IPS-20b (cell line): Measurements from ENCODE around the gene FXYD4.

Experiments used
- H3K27ac ChIP-seq: one replicate; pipeline ENCODE4 v1.5.1; 2013; ENCODE audit warnings: low read length
- H3K27me3 ChIP-seq: 2 replicates; pipeline ENCODE4 v1.6.1; 2013; ENCODE audit warnings: mild to moderate bottlenecking, low read length, inconsistent platforms; ENCODE audit not compliant: insufficient read depth
- H3K36me3 ChIP-seq: 2 replicates; pipeline ENCODE4 v1.6.1; 2013; ENCODE audit warnings: low read depth, mild to moderate bottlenecking, inconsistent platforms, low read length, moderate library complexity; ENCODE audit not compliant: insufficient read depth
- H3K4me1 ChIP-seq: 2 replicates; pipeline ENCODE4 v1.6.1; 2013; ENCODE audit warnings: mild to moderate bottlenecking, control low read depth, inconsistent platforms, low read length, moderate library complexity; ENCODE audit not compliant: insufficient read depth
- H3K4me3 ChIP-seq: 2 replicates; pipeline ENCODE4 v1.5.1; 2013; ENCODE audit warnings: mild to moderate bottlenecking, low read length, inconsistent platforms
- H3K9ac ChIP-seq: 2 replicates; pipeline ENCODE4 v1.6.1; 2013; ENCODE audit warnings: low read depth, mild to moderate bottlenecking, inconsistent platforms, low read length, moderate library complexity
- H3K9me3 ChIP-seq: 2 replicates; pipeline ENCODE4 v1.6.1; 2013; ENCODE audit warnings: mild to moderate bottlenecking, low read depth, low read length, inconsistent platforms; ENCODE audit not compliant: insufficient read depth

FXYD4 gene

DNA sequence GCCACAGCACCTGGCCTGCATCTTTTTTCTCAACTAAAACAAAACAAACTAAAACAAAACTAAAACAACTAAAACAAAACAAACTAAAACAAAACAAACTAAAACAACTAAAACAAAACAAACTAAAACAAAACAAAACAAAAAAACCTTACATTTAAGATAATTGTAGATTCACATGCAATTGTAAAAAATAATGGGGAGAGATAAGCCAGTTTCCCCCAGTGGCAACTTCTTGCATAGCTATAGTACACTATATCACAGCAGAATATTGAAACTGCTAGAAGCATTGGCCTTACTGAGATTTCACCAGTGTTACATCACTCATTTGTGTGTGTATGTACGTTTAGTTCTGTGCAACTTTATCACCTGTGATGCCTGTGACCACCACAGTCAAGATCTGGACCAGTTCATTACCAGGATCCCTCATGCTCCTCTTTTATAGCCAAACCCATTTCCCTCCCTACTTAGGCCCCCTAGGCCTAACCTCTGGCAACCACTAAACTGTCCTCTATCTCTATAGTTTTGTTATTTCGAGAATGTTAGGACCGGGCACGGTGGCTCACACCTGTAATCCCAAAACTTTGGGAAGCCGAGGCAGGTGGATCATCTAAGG, 9.3 kb downstream of the FXYD4 start:
- peaks cover 6% of the 10 kb centered on the region for H3K36me3 ChIP-seq
- peaks cover 4% of the 10 kb centered on the region; the same call in 1 of the 2 replicates for H3K4me1 ChIP-seq
- no peak overlapping the region for H3K27ac ChIP-seq
- H3K9me3 ChIP-seq = no peaks in the 10 kb centered on the region
- H3K27me3 ChIP-seq = no peaks in the 10 kb centered on the region
- no peak overlapping the region for H3K9ac ChIP-seq
- no peak overlapping the region for H3K4me3 ChIP-seq

DNA sequence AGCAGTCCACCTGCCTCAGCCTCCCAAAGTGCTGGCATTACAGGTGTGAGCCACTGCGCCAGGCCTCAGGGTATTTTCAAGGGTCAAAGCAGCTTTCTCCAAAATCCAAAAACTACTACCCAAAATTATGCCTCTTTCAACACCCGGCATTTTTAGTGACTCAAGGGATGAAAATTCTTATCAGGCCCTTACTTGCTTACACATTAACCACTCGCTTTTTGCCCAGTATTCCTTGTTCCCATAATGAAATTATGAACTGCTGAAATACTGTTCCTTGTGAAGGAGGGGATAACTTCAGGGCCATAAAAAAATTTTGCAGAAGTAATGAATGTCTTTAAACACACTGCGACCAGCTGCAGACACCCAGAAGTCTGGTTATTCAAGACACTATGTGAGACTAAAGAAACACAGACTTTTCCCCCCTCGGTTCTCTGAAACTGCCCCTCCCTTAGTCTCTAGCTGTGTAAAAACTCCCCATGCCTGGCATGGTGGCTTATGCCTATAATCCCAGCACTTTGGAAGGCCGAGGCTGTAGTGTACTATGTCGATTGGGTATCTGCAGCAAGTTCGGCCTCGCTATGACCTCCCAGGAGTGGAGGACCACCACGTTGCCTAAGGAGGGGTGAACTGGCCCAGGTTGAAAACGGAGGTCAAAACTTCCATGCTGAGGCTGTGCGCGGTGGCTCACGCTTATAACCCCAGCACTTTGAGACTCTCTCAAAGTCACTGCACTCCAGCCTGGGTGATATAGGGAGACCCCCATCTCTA, 12.0 kb downstream of the FXYD4 start:
- Histone ChIP-seq H3K4me3 (no peak overlapping the region), H3K36me3 (peaks cover 32% of the 10 kb centered on the region), H3K27me3 (no peaks in the 10 kb centered on the region), H3K9ac (no peak overlapping the region), H3K9me3 (no peaks in the 10 kb centered on the region), H3K27ac (no peak overlapping the region), H3K4me1 (no peaks in the 10 kb centered on the region)

DNA sequence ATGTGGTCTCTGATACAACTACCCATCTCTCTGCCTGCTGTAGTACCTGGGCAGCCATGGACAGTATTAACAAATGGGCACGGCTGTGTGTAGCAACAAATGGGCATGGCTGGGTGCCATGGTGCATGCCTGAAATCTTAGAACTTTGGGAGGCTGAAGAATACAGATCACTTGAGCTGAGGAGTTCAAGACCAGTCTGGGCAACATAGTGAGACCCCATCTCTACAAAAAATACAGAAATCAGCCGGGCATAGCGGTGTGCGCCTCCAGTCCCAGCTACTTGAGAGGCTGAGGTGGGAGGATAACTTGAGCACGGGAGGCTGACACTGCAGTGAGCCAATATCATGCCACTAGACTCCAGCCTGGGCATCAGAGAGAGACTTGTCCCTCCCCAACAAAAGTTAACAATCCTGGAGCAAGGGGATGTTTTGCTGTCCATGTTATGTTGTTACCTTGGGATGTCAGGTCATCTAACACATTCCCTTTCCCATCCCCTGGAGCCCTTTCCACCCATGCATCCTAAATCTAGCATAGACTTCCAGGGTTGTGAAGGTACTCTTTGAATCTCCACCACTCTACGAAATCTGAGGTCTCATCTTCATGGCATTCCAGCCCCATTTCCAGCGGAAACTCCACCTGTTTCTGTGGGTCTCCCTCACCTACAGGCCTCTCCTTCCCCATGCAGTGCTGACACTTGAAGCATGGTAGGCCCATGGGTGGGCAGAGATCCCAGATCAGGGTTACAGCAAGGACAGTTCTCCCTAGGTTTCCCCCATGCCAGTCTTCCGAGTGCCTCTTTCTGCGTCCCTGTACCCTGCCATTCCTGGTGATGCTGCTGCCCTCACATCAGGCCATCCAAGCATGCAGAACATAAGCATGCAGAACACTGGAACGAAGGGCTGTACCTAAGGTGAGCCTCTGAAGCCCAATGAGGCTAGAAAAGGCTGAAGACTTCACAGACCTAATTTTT, 13.1 kb downstream of the FXYD4 start:
- Histone ChIP-seq H3K27me3 (no peaks in the 10 kb centered on the region), H3K4me3 (no peak overlapping the region), H3K4me1 (no peaks in the 10 kb centered on the region), H3K9me3 (no peaks in the 10 kb centered on the region), H3K36me3 (peaks cover 44% of the 10 kb centered on the region), H3K9ac (no peak overlapping the region), H3K27ac (no peak overlapping the region)

DNA sequence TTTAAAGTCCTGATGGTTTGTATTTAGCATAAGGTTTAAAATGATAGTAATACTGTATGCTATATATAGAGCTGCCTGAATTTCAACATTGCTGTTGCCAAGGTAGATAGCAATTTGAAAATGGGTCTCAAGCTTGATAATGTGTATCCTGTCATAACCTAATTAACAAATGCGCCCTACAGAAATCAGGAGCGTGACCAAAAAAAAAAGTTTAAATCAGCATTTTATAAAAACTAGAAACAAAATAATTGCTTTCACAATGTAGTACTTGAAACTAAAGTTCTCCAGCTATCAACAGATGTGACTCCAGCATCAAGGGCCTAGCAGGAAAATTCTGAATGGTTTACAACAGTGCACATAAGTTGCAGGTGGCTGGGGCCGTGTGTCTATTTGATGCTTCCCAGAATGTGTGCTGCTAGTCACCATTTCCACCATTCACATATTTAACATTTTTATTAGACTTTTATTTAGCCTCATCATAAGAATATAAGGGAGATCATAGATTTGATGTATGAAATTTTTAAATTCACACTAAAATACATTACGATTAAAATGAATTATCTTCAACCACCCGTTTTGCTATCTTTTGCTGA, 14.1 kb downstream of the FXYD4 start:
- H3K27ac ChIP-seq = no peak overlapping the region
- H3K4me3 ChIP-seq = no peak overlapping the region
- H3K27me3 ChIP-seq = no peaks in the 10 kb centered on the region
- H3K4me1 ChIP-seq = no peaks in the 10 kb centered on the region
- H3K9ac ChIP-seq = no peak overlapping the region
- H3K9me3 ChIP-seq = no peaks in the 10 kb centered on the region
- H3K36me3 ChIP-seq = peaks cover 54% of the 10 kb centered on the region

DNA sequence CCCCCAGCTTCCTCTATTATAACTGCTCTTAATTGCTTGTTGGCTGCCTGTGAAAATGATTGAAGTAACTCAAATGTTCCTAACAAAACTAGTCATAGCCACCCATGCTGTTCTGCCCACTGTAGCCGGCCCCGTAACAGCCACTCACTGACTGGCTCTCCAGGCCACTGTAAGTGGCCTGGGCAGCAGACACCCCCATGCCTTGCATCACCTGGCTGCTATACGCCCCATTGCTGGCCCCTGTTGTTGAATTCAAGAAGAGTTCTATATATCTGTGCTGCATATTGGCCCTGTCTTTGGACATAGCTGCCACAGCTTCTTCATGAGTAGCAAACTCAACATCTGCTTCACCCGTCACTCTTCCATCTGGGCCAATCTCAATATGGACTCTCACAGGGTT, 15.1 kb downstream of the FXYD4 start:
- Histone ChIP-seq H3K36me3 (peaks cover 64% of the 10 kb centered on the region), H3K27ac (no peak overlapping the region), H3K4me1 (no peaks in the 10 kb centered on the region), H3K9ac (no peak overlapping the region), H3K4me3 (no peak overlapping the region), H3K27me3 (no peaks in the 10 kb centered on the region), H3K9me3 (no peaks in the 10 kb centered on the region)

DNA sequence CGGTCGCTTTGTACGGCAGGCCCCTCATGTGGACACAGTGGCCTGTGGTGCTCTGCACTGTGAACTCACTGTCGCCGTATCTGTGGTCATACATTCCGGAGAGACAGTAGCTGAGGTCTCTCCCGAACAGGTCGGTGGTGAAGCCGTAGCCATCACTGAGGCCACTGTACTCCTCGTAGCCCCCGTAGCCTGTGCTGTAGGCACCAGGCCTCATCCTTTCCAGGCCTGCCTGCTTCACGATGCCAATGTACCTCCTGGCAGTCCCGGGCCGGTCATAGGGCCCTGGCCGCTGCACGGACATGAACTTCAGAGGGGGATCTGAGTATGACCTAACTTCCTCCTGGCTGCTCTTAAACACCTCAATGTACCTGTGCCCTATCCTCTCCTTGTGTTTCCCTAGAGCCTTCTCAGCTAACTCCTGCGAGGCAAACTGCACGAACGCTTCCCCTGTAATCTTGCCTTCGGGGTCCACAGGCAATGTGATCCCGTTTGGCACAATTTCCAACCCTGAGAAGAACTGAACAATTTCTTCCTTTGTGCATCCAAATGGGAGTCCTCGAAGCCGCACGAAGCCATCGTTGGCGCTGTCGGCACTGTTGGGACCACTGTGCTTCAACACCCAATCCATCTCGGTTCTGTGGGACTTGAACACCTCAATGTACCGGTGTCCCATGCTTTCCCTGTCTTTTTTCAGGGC, 15.7 kb downstream of the FXYD4 start:
- no peak overlapping the region for H3K27ac ChIP-seq
- peaks cover 70% of the 10 kb centered on the region for H3K36me3 ChIP-seq
- H3K9me3 ChIP-seq = no peaks in the 10 kb centered on the region
- H3K9ac ChIP-seq = no peak overlapping the region
- no peaks in the 10 kb centered on the region for H3K4me1 ChIP-seq
- no peak overlapping the region for H3K4me3 ChIP-seq
- no peaks in the 10 kb centered on the region for H3K27me3 ChIP-seq

DNA sequence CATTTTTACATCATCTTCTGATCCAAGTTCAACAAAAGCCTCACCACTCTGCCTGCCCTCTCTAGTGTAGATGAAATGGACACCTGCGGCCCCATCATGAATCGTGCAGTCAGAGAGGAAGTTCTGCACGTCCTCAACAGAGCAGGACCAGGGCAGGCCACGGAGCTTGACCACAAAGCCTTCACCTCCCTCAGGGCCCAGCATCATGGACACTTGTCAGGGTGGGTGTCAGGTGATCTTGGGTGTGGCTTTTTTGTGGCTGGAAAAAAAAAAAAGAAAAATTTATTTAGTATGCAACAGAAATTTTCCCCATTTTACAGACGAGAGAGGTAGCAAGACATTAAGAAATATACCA, 16.2 kb downstream of the FXYD4 start:
- Histone ChIP-seq H3K4me1 (no peaks in the 10 kb centered on the region; the same call in 1 of the 2 replicates), H3K9ac (no peak overlapping the region), H3K27ac (no peak overlapping the region), H3K9me3 (no peaks in the 10 kb centered on the region), H3K36me3 (peaks cover 75% of the 10 kb centered on the region), H3K27me3 (no peaks in the 10 kb centered on the region), H3K4me3 (no peak overlapping the region)

DNA sequence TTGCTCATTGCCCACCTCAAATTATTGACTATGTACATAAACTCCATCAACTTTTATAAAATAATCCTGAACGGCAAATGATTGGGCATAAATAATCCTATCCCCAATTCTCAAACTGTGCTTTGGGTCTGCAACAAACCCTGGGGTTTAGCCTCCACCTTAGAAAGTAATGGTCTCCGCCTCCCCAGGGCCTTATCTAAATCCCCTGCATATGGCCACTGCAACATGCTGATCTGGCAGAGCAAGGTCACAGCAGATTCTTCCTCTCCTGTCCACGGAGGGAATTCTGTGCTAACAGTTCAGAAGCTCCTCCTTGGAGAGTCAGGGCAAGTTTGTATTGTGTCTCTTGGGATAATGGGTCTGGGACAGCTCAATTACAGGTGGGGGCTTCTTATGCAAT, 18.4 kb downstream of the FXYD4 start:
- no peak overlapping the region for H3K27ac ChIP-seq

DNA sequence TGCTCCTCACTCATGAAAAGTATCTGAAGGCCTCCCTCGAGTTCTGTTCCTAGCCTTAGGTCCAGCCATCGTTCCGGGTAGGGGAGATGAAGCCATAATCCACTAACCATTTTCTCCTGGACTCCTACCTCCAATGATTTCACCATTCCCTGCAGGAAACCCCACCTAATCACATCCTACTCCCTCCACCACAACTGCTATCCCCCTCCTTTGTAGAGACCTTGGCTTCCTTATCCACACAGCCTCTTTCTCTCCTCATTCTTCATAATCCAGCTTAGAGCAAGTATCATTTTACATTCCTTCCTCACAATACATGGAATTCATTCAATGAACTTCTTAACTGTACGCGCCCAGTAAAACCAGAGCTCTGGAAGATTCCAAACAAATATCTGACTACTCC, 18.9 kb downstream of the FXYD4 start:
- no peak overlapping the region for H3K4me3 ChIP-seq
- H3K9ac ChIP-seq = no peak overlapping the region
- peaks cover 100% of the 10 kb centered on the region for H3K36me3 ChIP-seq
- H3K4me1 ChIP-seq = peaks cover 11% of the 10 kb centered on the region
- H3K9me3 ChIP-seq = no peaks in the 10 kb centered on the region
- no peaks in the 10 kb centered on the region for H3K27me3 ChIP-seq
- H3K27ac ChIP-seq = no peak overlapping the region

More for the DNA sequence above, 18.4 kb downstream of the FXYD4 start:
- Histone ChIP-seq H3K36me3 (peaks cover 97% of the 10 kb centered on the region), H3K4me1 (peaks cover 6% of the 10 kb centered on the region), H3K9ac (no peak overlapping the region), H3K27me3 (no peaks in the 10 kb centered on the region), H3K9me3 (no peaks in the 10 kb centered on the region), H3K4me3 (no peak overlapping the region)

DNA sequence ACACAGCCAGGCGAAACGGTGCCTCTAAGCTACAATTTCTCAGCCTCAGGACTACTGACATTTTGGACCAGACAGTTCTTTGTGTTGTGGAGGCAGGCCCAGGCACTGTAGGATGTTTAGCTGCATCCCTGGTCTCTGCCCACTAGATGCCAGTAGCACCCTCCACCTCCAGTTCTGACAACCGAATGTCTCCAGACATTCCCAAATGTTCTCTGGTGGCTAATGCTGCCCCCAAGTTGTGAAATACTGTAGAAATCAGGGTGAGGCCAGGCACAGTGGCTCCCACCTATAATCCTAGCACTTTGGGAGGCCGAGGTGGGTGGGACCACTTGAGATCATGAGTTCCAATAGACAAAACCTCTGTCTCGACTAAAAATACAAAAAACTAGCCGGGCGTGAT, 19.3 kb downstream of the FXYD4 start:
- Histone ChIP-seq H3K4me3 (no peak overlapping the region), H3K27ac (no peak overlapping the region), H3K36me3 (peaks cover 100% of the 10 kb centered on the region), H3K9me3 (no peaks in the 10 kb centered on the region), H3K27me3 (no peaks in the 10 kb centered on the region), H3K9ac (no peak overlapping the region), H3K4me1 (peaks cover 12% of the 10 kb centered on the region)

DNA sequence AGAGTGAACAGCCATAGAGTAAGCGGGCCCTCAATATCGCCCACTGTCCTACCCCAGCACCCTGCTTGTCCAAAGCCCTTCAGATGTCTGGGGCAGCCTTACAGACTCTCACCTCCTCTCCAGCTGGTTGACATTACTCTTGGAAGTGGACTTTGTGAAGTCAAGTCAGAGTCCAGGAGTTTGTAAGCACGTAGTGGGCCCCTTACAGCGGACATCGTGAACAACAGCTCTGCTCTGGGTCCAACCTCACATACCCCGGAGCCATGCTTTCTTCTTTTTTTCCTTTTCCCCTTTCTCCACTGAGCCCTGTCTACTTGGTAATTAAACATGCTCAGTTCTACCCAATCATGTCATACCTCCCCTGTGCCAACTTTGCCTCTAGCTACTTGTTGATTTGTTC, 20.1 kb downstream of the FXYD4 start:
- Histone ChIP-seq H3K9me3 (no peaks in the 10 kb centered on the region), H3K4me1 (peaks cover 12% of the 10 kb centered on the region), H3K36me3 (peaks cover 92% of the 10 kb centered on the region), H3K4me3 (no peak overlapping the region), H3K27ac (no peak overlapping the region), H3K9ac (no peak overlapping the region), H3K27me3 (no peaks in the 10 kb centered on the region)
